GM12878 (cell line): Measurements from ENCODE around the gene TADA1. TPM values are rescaled to one million over a fixed set of nuclear protein-coding genes. Genes with fewer than 3 reads are reported as not detected.

Experiments
- ATAC-seq: fragments of 200-7000 bp; cut with Tn5 transposase; 3 replicates; pipeline ENCODE4 v1.9.1; 2020; ENCODE audit warnings: mild to moderate bottlenecking, moderate library complexity
- BruUV-seq: library from RNA; stranded (reverse); fragments of 400-500 nt; replicated peaks from 2 replicates; lab custom pipeline; 2021; lab: Mats Ljungman, UMichigan
- CTCF ChIA-PET: fragments of 300-600 bp; sonication (Branson Sonifier 250); formaldehyde crosslinking; extraction: SDS; loops from one replicate; lab custom pipeline; 2021; ENCODE audit warnings: inconsistent platforms; lab: Yijun Ruan, JAX
- POLR2A ChIA-PET: fragments of 350-600 bp; formaldehyde crosslinking; extraction: SDS; loops from one replicate; lab custom pipeline; 2021; ENCODE audit warnings: inconsistent platforms; lab: Charles Lee
- RAD21 ChIA-PET: fragments of 300-600 bp; sonication (Branson Sonifier 250); formaldehyde crosslinking; loops from one replicate; lab custom pipeline; 2023; ENCODE audit warnings: antibody characterized with exemption; ENCODE audit not compliant: unreplicated experiment; lab: Charles Lee
- SMC1A ChIA-PET: fragments of 300-600 bp; sonication (Branson Sonifier 250); formaldehyde crosslinking; loops from one replicate; lab custom pipeline; 2023; ENCODE audit not compliant: unreplicated experiment, uncharacterized antibody; lab: Charles Lee
- DNase-seq: peaks from one replicate; pipeline ENCODE4 v3.0.0-alpha.2; 2011; ENCODE audit warnings: low read depth, low spot score
- FAIRE-seq: peaks from 3 replicates; lab custom pipeline; 2011; peaks lifted over from hg19 to GRCh38; lab: Jason Lieb, UNC
- H2AFZ ChIP-seq: 2 replicates; pipeline ENCODE4 v1.6.0; 2011; ENCODE audit warnings: low read depth, low read length, control low read depth; ENCODE audit not compliant: control insufficient read depth
- H3K27ac ChIP-seq: 2 replicates; pipeline ENCODE4 v1.5.1; 2011; ENCODE audit warnings: control low read depth; ENCODE audit not compliant: control insufficient read depth, insufficient read depth
- H3K27me3 ChIP-seq, 2 experiments: replicated peaks in 1 of 2; 2 replicates each; pipeline versions ENCODE4 v1.6.0 to v1.6.1; 2011; ENCODE audit warnings: low read length in 1 of 2; ENCODE audit not compliant: control insufficient read depth in 2 of 2, insufficient read depth in 2 of 2
- H3K36me3 ChIP-seq, 2 experiments: 2 replicates each; pipeline ENCODE4 v1.5.1; 2011; ENCODE audit warnings: low read length in 1 of 2; ENCODE audit not compliant: control insufficient read depth in 2 of 2, insufficient read depth in 2 of 2
- H3K4me1 ChIP-seq: 2 replicates; pipeline ENCODE4 v1.6.1; 2011; ENCODE audit warnings: mild to moderate bottlenecking, low read length, moderate library complexity, mixed read lengths; ENCODE audit not compliant: control insufficient read depth, insufficient read depth
- H3K4me2 ChIP-seq: 2 replicates; pipeline ENCODE4 v1.6.0; 2011; ENCODE audit warnings: control low read depth; ENCODE audit not compliant: control insufficient read depth, insufficient read depth
- H3K4me3 ChIP-seq: fragments of 200-600 bp; sonication (generic); 2 replicates; pipeline ENCODE4 v1.5.1; 2016
- H3K79me2 ChIP-seq: 2 replicates; pipeline ENCODE4 v1.6.0; 2011; ENCODE audit warnings: low read length; ENCODE audit not compliant: control insufficient read depth, insufficient read depth
- H3K9ac ChIP-seq: 2 replicates; pipeline ENCODE4 v1.8.0; 2011; ENCODE audit warnings: low read length, control low read depth, mixed read lengths; ENCODE audit not compliant: control insufficient read depth, insufficient read depth
- H3K9me3 ChIP-seq: replicated peaks from 3 replicates; pipeline ENCODE4 v1.5.1; 2011; ENCODE audit warnings: mild to moderate bottlenecking, low read length; ENCODE audit not compliant: control insufficient read depth, insufficient read depth
- H4K20me1 ChIP-seq: 2 replicates; pipeline ENCODE4 v1.6.0; 2011; ENCODE audit not compliant: control insufficient read depth, insufficient read depth
- ATF7 ChIP-seq: fragments of 450-650 bp; IDR thresholded peaks from 2 replicates; pipeline ENCODE4 v1.6.1; 2016; ENCODE audit warnings: low read depth, mild to moderate bottlenecking
- EZH2 ChIP-seq: IDR thresholded peaks from 2 replicates; pipeline ENCODE4 v1.6.1; 2012; ENCODE audit warnings: low read depth, mild to moderate bottlenecking, control low read depth, inconsistent platforms, low read length, borderline replicate concordance; ENCODE audit not compliant: control insufficient read depth
- HDGF ChIP-seq: fragments of 450-650 bp; IDR thresholded peaks from 2 replicates; pipeline ENCODE4 v1.6.1; 2016; ENCODE audit warnings: antibody characterized with exemption
- NFXL1 ChIP-seq: fragments of 450-650 bp; IDR thresholded peaks from 2 replicates; pipeline ENCODE4 v1.6.1; 2017; ENCODE audit warnings: antibody characterized with exemption, mild to moderate bottlenecking, borderline replicate concordance
- NR2F1 ChIP-seq: fragments of 450-650 bp; conservative IDR thresholded peaks from 2 replicates; pipeline ENCODE4 v1.6.1; 2017; ENCODE audit warnings: mild to moderate bottlenecking
- PML ChIP-seq: IDR thresholded peaks from 2 replicates; pipeline ENCODE4 v1.6.1; 2012; ENCODE audit warnings: low read length, inconsistent platforms
- RELA ChIP-seq: fragments of 450-650 bp; IDR thresholded peaks from 2 replicates; pipeline ENCODE4 v1.8.0; 2014; ENCODE audit warnings: borderline replicate concordance; ENCODE audit not compliant: partially characterized antibody
- SMAD1 ChIP-seq: fragments of 450-650 bp; IDR thresholded peaks from 2 replicates; pipeline ENCODE4 v1.6.1; 2018; ENCODE audit warnings: mild to moderate bottlenecking, low read depth; ENCODE audit not compliant: partially characterized antibody
- YBX1 ChIP-seq: fragments of 450-650 bp; IDR thresholded peaks from 2 replicates; pipeline ENCODE4 v1.6.1; 2016; ENCODE audit warnings: antibody characterized with exemption
- YY1 ChIP-seq: IDR thresholded peaks from 2 replicates; pipeline ENCODE4 v1.6.1; 2011; ENCODE audit warnings: low read depth, mild to moderate bottlenecking, low read length
- ZNF217 ChIP-seq: fragments of 450-650 bp; IDR thresholded peaks from 2 replicates; pipeline ENCODE4 v1.6.1; 2017; ENCODE audit warnings: antibody characterized with exemption, mild to moderate bottlenecking
- ZNF384 ChIP-seq: IDR thresholded peaks from 2 replicates; pipeline ENCODE4 v1.6.1; 2012; ENCODE audit warnings: low read depth, mild to moderate bottlenecking, low read length, improper control_type of control experiment, borderline replicate concordance
- WGBS: methylation state at CpG from one replicate; pipeline ENCODE4 v1.1.6; 2016; ENCODE audit warnings: low lambda C conversion rate; ENCODE audit not compliant: insufficient replicate concordance, insufficient coverage; ENCODE audit errors: missing lambda C conversion rate; 5-methylcytosine and 5-hydroxymethylcytosine counted together
- in situ Hi-C: fragments of 300-500 bp; cut with MboI; formaldehyde crosslinking; loops from 9 replicates; pipeline ENCODE4 v1.14.3; 2018; ENCODE audit warnings: mixed read lengths
- intact Hi-C: fragments of 100-400 bp; cut with micrococcal nuclease; formaldehyde crosslinking; loops from one replicate; pipeline ENCODE4 v1.14.2; 2022; ENCODE audit not compliant: unreplicated experiment
- polyA plus RNA-seq, 11 experiments: library from polyadenylated mRNA; depleted of rRNA in 4 of 11; unstranded in 6 of 11; stranded (reverse) in 5 of 11; fragments of >200 nt; fragmentation: Nextera tagmentation in 4 of 11; fragmentation: Illumina TruSeq in 1 of 11; extraction: Ambion mirVana in 4 of 11; extraction: Trizol in 1 of 11; gene quantifications; 1 replicate in 1 of 11; 2 replicates in 10 of 11; pipeline versions ENCODE4 v1.2.1 to v1.2.3, GENCODE V29; 2011 to 2016; ENCODE audit warnings: inconsistent platforms in 2 of 11, missing spikeins in 2 of 11, low read depth in 1 of 11
- total RNA-seq, 4 experiments: library from RNA; depleted of rRNA in 3 of 4; stranded (reverse); fragments of >200 nt in 3 of 4; fragmentation: Illumina TruSeq in 1 of 4; extraction: Trizol in 1 of 4; gene quantifications; 2 replicates each; pipeline versions ENCODE4 v1.2.1 to v1.2.3, GENCODE V29; 2013 to 2021
- TF ChIP-seq, protein P1 (sequence below): fragments of 450-650 bp; formaldehyde crosslinking; IDR thresholded peaks from 2 replicates; pipeline ENCODE4 v1.5.0; 2022; ENCODE audit warnings: mild to moderate bottlenecking, missing genetic modification characterization
- TF ChIP-seq, protein P2 (sequence below): fragments of 450-650 bp; IDR thresholded peaks from 2 replicates; pipeline ENCODE4 v1.6.1; 2014; ENCODE audit warnings: mild to moderate bottlenecking
- TF ChIP-seq, protein P3 (sequence below): fragments of 450-650 bp; IDR thresholded peaks from 2 replicates; pipeline ENCODE4 v1.6.1; 2017; ENCODE audit warnings: borderline replicate concordance
- TF ChIP-seq, protein P4 (sequence below): fragments of 450-650 bp; IDR thresholded peaks from 2 replicates; pipeline ENCODE4 v1.6.1; 2017; ENCODE audit warnings: antibody characterized with exemption, mild to moderate bottlenecking, moderate library complexity

TADA1 gene
- total and polyA plus RNA-seq, 10 of the 15 experiments (the other 5 are each of a cell fraction or from before 2014, with no cell fraction given): 15.2 to 38.6 (median 26.5) TPM

DNA sequence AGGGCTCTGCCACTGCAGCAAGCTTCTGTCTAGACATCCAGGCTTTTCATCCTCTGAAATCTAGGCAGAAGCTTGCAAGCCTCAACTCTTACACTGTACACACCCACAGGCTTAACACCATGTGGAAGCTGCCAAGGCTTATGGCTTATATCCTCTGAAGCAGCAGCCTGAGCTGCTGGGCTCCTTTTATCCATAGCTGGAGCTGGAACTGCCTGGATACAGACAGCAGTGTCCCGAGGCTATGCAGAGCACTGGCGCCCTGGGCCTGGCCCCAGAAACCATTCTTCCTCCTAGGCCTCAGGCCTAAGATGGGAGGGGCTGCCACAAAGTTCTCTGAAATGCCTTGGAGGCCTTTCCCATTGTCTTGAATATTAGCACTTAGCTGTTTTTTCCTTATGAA, 56.1 kb downstream of the TADA1 start (continued):
- TF ChIP-seq, protein P1, sequence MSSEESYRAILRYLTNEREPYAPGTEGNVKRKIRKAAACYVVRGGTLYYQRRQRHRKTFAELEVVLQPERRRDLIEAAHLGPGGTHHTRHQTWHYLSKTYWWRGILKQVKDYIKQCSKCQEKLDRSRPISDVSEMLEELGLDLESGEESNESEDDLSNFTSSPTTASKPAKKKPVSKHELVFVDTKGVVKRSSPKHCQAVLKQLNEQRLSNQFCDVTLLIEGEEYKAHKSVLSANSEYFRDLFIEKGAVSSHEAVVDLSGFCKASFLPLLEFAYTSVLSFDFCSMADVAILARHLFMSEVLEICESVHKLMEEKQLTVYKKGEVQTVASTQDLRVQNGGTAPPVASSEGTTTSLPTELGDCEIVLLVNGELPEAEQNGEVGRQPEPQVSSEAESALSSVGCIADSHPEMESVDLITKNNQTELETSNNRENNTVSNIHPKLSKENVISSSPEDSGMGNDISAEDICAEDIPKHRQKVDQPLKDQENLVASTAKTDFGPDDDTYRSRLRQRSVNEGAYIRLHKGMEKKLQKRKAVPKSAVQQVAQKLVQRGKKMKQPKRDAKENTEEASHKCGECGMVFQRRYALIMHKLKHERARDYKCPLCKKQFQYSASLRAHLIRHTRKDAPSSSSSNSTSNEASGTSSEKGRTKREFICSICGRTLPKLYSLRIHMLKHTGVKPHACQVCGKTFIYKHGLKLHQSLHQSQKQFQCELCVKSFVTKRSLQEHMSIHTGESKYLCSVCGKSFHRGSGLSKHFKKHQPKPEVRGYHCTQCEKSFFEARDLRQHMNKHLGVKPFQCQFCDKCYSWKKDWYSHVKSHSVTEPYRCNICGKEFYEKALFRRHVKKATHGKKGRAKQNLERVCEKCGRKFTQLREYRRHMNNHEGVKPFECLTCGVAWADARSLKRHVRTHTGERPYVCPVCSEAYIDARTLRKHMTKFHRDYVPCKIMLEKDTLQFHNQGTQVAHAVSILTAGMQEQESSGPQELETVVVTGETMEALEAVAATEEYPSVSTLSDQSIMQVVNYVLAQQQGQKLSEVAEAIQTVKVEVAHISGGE (CRISPR knock-in tag): no peak
- TF ChIP-seq ATF7: no peak
- TF ChIP-seq, protein P2, sequence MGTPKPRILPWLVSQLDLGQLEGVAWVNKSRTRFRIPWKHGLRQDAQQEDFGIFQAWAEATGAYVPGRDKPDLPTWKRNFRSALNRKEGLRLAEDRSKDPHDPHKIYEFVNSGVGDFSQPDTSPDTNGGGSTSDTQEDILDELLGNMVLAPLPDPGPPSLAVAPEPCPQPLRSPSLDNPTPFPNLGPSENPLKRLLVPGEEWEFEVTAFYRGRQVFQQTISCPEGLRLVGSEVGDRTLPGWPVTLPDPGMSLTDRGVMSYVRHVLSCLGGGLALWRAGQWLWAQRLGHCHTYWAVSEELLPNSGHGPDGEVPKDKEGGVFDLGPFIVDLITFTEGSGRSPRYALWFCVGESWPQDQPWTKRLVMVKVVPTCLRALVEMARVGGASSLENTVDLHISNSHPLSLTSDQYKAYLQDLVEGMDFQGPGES: no peak
- no peak for TF ChIP-seq NR2F1
- no peak for TF ChIP-seq YBX1
- no peak for TF ChIP-seq NFXL1
- TF ChIP-seq HDGF: no peak
- TF ChIP-seq YY1: no peak

DNA sequence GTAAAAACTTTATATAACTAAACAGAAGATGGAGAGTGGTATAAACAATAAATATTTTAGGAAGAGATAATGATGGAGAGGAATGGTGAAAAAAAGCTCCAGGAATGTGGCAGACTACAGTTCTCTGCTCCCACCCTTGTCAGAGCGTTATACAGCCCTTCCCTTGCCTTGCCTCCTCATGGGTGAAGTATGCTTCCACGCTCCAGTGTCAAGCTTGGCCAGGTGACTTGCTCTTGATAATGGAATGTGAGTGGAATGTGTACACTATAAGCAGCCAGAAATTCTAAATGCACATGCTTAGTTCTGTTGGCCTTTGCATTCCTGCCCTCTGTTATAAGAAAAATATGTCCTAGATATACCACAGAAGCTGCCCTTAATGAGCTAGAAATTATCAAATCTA, 61.5 kb downstream of the TADA1 start:
- DNase-seq (no peak), FAIRE-seq (no peak), ATAC-seq (no peak)
- RAD21 ChIA-PET: no interaction called here
- CTCF ChIA-PET: interaction anchor here (1.5 kb wide), 1 partner anchor 890 kb away, joined by 3 read pairs; no protein-coding TSS in a partner anchor
- Histone ChIP-seq H4K20me1 (no peaks in the 10 kb centered on the region), H3K9me3 (no peaks in the 10 kb centered on the region; the same call in 2 of the 3 replicates), H3K36me3 (no peaks in the 10 kb centered on the region), H3K79me2 (no peaks in the 10 kb centered on the region), H3K4me2 (no peak overlapping the region), H3K9ac (no peak overlapping the region), H3K27me3 (no peaks in the 10 kb centered on the region), H3K27ac (no peak overlapping the region), H3K4me3 (no peak overlapping the region), H3K4me1 (no peaks in the 10 kb centered on the region), H2AFZ (no peak overlapping the region)
- SMC1A ChIA-PET: no interaction called here
- BruUV-seq: no TSS peak
- POLR2A ChIA-PET: no interaction called here
- TF ChIP-seq ZNF384: no peak
- TF ChIP-seq PML: no peak
- TF ChIP-seq, protein P3, sequence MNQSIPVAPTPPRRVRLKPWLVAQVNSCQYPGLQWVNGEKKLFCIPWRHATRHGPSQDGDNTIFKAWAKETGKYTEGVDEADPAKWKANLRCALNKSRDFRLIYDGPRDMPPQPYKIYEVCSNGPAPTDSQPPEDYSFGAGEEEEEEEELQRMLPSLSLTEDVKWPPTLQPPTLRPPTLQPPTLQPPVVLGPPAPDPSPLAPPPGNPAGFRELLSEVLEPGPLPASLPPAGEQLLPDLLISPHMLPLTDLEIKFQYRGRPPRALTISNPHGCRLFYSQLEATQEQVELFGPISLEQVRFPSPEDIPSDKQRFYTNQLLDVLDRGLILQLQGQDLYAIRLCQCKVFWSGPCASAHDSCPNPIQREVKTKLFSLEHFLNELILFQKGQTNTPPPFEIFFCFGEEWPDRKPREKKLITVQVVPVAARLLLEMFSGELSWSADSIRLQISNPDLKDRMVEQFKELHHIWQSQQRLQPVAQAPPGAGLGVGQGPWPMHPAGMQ: no peak
- no peak for TF ChIP-seq SMAD1
- no peak for TF ChIP-seq RELA
- TF ChIP-seq EZH2: no peak
- TF ChIP-seq, protein P4, sequence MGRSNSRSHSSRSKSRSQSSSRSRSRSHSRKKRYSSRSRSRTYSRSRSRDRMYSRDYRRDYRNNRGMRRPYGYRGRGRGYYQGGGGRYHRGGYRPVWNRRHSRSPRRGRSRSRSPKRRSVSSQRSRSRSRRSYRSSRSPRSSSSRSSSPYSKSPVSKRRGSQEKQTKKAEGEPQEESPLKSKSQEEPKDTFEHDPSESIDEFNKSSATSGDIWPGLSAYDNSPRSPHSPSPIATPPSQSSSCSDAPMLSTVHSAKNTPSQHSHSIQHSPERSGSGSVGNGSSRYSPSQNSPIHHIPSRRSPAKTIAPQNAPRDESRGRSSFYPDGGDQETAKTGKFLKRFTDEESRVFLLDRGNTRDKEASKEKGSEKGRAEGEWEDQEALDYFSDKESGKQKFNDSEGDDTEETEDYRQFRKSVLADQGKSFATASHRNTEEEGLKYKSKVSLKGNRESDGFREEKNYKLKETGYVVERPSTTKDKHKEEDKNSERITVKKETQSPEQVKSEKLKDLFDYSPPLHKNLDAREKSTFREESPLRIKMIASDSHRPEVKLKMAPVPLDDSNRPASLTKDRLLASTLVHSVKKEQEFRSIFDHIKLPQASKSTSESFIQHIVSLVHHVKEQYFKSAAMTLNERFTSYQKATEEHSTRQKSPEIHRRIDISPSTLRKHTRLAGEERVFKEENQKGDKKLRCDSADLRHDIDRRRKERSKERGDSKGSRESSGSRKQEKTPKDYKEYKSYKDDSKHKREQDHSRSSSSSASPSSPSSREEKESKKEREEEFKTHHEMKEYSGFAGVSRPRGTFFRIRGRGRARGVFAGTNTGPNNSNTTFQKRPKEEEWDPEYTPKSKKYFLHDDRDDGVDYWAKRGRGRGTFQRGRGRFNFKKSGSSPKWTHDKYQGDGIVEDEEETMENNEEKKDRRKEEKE: no peak
- TF ChIP-seq ZNF217: no peak
- in situ Hi-C loops (no loop called here), intact Hi-C loops (no loop called here)
- 0% methylated on average over 2 of the region's 2 CpGs for WGBS
